Ascending aorta (tissue), 2 donors: ENCODE data around the gene GABBR1. TPM values are rescaled to one million over a fixed set of nuclear protein-coding genes. Genes with fewer than 3 reads are reported as not detected.
A peak's percentile ranks its signal among the peaks of the same experiment; 100 is the strongest.

Source experiments
- DNase-seq, 2 donors: peaks; one replicate each; pipeline ENCODE4 v3.0.0-alpha.2; 2019; ENCODE audit warnings: low spot score in 2 of 2
- H3K27ac ChIP-seq, 2 donors: fragments of 200-600 bp; sonication (generic); one replicate each; pipeline ENCODE4 v1.5.1; 2016 to 2017; ENCODE audit warnings: mild to moderate bottlenecking in 1 of 2
- H3K27me3 ChIP-seq: fragments of 200-600 bp; sonication (generic); one replicate; pipeline ENCODE4 v1.5.1; 2017
- H3K36me3 ChIP-seq, 2 donors: fragments of 200-600 bp; sonication (generic); one replicate each; pipeline ENCODE4 v1.5.1; 2016
- H3K4me1 ChIP-seq, 2 donors: fragments of 200-600 bp; sonication (generic); one replicate each; pipeline ENCODE4 v1.5.1; 2016 to 2017; ENCODE audit warnings: mild to moderate bottlenecking in 1 of 2
- H3K4me3 ChIP-seq, 2 donors: fragments of 200-600 bp; sonication (generic); one replicate each; pipeline ENCODE4 v1.5.1; 2016 to 2017; ENCODE audit warnings: mild to moderate bottlenecking in 1 of 2
- H3K9me3 ChIP-seq, 2 donors: fragments of 200-600 bp; sonication (generic); one replicate each; pipeline ENCODE4 v1.5.1; 2016
- intact Hi-C: fragments of 100-400 bp; cut with DNase I; formaldehyde crosslinking; loops from one replicate; pipeline ENCODE4 v1.15.1; 2023
- total RNA-seq: library from RNA; depleted of rRNA; stranded (reverse); fragments of >200 nt; gene quantifications from one replicate; pipeline ENCODE4 v1.1.0, GENCODE V29; 2016
- TF ChIP-seq, protein P1 (sequence below), 3 experiments: fragments of 200-600 bp in 2 of 3; fragments of 450-650 bp in 1 of 3; sonication (generic) in 2 of 3; IDR thresholded peaks; one replicate each; pipeline ENCODE4 v1.5.1; 2016 to 2019; ENCODE audit warnings: antibody characterized with exemption in 3 of 3, mild to moderate bottlenecking in 1 of 3, moderate library complexity in 1 of 3

GABBR1 gene
- total RNA-seq, 1 donor from 2014 or later: 166 TPM

DNA sequence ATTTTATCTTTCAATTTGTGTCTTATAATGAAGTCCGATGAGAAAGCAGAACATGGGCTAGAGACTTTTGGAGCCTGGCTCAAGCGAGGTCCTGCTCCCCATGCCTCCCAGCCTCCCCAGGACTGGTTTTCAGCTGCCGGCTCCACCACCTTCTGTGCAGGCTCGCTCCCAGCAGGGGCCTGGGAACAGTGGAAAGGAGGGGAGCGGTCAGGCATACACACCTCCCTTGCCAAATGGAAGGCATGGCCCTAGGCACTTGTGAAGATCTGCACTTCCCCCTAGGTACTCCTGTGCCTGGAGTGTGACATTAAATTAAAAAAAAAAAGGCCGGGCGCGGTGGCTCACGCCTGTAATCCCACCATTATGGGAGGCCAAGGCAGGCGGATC, 19.2 kb upstream of the GABBR1 start:
- intact Hi-C loops: loop anchor here (5.0 kb wide), 2 partner anchors 180 to 275 kb away; no protein-coding TSS in a partner anchor

DNA sequence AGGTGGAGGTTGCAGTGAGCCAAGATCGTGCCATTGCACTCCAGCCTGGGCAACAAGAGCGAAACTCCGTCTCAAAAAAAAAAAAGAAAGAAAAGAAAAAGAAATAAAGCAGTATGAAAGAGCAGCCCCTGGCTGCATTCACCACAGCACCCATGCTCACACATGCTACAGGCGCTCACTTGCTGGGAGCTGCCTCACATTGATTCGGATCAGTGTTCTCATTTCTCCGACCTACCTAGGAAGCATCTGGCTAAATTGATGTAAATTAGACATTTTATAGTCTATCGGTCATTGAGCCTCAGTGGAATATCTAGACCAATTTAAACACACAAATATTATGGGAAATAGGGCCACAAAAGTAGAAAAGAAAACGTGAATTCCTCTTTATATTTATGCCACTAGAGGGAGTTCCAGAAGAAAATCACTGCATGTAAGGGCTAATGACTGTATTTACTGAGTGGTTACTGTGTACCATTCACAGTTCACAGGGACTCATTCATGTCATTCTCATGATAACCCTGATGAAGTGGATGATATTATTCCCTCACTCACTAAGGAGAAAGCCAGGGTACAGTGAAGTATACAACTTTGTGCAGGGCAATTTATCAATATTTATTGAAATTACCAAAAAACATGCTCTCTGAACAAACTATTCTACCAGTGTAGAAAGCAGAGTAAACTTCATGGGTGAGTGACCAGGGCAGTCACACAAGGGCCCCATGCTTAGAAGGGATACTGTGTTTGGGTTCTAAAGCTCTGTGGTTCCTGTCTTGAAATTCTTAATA, 18.6 kb upstream of the GABBR1 start:
- TF ChIP-seq, protein P1, sequence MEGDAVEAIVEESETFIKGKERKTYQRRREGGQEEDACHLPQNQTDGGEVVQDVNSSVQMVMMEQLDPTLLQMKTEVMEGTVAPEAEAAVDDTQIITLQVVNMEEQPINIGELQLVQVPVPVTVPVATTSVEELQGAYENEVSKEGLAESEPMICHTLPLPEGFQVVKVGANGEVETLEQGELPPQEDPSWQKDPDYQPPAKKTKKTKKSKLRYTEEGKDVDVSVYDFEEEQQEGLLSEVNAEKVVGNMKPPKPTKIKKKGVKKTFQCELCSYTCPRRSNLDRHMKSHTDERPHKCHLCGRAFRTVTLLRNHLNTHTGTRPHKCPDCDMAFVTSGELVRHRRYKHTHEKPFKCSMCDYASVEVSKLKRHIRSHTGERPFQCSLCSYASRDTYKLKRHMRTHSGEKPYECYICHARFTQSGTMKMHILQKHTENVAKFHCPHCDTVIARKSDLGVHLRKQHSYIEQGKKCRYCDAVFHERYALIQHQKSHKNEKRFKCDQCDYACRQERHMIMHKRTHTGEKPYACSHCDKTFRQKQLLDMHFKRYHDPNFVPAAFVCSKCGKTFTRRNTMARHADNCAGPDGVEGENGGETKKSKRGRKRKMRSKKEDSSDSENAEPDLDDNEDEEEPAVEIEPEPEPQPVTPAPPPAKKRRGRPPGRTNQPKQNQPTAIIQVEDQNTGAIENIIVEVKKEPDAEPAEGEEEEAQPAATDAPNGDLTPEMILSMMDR (IDR thresholded peaks at IDR 0.05): peak; percentile 21 to 61 (median 53)
- no peaks in the 10 kb centered on the region for H3K36me3 ChIP-seq
- peaks cover 0 to 13% of the 10 kb centered on the region in 2 donors for H3K4me1 ChIP-seq
- intact Hi-C loops: loop anchor here (2.0 to 5.0 kb wide), 3 partner anchors 33 to 276 kb away; no protein-coding TSS in a partner anchor
- H3K4me3 ChIP-seq: no peak overlapping the region
- no peak overlapping the region for H3K27ac ChIP-seq
- DNase-seq: no peak
- H3K9me3 ChIP-seq: no peaks in the 10 kb centered on the region
- no peaks in the 10 kb centered on the region for H3K27me3 ChIP-seq

More for the DNA sequence above, 19.2 kb upstream of the GABBR1 start:
- H3K27ac ChIP-seq: no peak overlapping the region
- peaks cover 0 to 13% of the 10 kb centered on the region in 2 donors for H3K4me1 ChIP-seq
- no peaks in the 10 kb centered on the region for H3K36me3 ChIP-seq
- no peaks in the 10 kb centered on the region for H3K27me3 ChIP-seq
- H3K4me3 ChIP-seq: no peak overlapping the region
- TF ChIP-seq, protein P1 (IDR thresholded peaks at IDR 0.05): no peak
- no peaks in the 10 kb centered on the region for H3K9me3 ChIP-seq
- no peak for DNase-seq

DNA sequence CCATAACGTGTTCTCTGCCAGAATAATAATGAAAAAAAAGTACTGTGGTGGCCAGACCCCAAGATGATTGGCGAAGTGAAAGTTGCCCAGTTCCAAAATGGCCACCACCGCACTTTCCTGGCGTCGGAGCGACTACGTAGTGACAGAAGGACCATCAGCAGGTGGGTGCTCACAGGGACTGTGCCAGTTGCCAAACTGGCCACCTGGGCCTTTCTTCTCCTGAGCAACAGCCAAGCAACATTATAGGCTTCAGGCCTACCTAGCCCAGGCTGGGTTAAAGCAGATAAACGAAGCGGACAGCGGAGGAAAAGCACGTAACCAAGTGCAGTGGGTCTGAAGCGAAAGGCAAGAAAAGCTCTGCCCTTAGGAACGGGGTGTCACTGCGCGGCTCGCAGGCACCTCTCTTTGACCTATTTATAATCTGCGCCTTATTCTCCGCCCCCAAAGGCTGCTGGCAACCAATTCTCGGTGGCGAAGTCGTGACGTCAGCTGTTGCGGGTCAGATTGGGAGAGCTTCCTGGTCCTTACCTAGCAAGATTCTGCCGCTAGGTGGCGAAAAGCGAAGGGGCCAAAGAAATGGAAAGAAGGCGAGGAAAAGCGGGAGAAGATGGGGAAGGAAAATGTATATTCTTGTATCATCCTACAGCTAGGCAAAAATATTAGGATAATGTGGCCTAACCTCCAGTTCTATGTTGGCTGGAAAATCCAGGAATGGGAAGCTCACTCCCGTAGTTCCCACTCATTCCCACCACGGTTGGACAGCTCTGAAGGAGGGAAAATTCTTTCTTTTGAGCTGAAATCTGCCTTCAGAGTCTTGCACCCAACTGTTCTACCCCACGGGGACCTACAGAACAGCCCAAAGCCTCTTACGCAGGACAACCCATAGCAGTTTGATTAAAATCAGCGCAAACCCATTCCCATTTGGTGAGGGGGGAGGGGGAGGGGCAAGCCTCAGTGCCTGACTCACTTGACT, 17.0 kb upstream of the GABBR1 start:
- Histone ChIP-seq H3K36me3 (no peaks in the 10 kb centered on the region), H3K4me3 (peak overlapping the region; percentile 55 to 67), H3K9me3 (no peaks in the 10 kb centered on the region), H3K4me1 (peaks cover 0 to 2% of the 10 kb centered on the region in 2 donors), H3K27ac (peak overlapping the region; percentile 94 to 95), H3K27me3 (no peaks in the 10 kb centered on the region)
- TF ChIP-seq, protein P1 (IDR thresholded peaks at IDR 0.05): peak; percentile 76 to 92 (median 85)
- DNase-seq: peak; percentile 92 to 99
- intact Hi-C loops: loop anchor here (1.0 to 5.0 kb wide), 6 partner anchors 16 to 277 kb away; no protein-coding TSS in a partner anchor

DNA sequence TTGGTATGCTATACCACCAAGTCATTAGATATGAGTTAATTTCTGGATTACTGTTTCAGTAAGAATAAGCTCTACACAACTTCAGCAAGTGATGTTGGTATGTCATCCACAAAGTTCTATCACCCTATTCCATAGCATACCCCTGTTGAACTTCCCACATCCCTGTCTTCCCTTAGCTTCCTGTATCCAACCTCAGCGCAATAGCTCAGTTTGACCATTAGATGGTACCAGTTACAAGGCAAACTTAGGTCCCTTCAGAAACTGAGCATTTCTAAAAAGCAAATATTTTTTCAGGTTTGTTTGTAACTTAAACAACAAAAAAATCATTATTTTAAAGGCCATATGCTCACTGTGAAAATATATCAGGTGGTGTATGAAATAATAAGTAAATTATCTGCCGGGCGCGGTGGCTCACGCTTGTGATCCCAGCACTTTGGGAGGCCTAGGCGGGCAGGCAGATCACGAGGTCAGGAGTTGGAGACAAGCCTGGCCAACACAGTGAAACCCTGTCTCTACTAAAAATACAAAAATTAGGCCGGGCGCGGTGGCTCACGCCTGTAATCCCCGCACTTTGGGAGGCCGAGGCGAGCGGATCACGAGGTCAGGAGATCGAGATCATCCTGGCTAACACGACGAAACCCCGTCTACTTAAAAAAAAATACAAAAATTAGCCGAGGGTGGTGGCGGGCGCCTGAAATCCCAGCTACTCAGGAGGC, 15.1 kb upstream of the GABBR1 start:
- no peak for DNase-seq

More for the DNA sequence above, 15.1 kb upstream of the GABBR1 start:
- TF ChIP-seq, protein P1 (IDR thresholded peaks at IDR 0.05): peak; percentile 6 to 61 (median 51)
- Histone ChIP-seq H3K27me3 (no peaks in the 10 kb centered on the region), H3K4me3 (no peak overlapping the region), H3K4me1 (no peaks in the 10 kb centered on the region), H3K36me3 (no peaks in the 10 kb centered on the region), H3K27ac (no peak overlapping the region), H3K9me3 (no peaks in the 10 kb centered on the region)
- intact Hi-C loops: loop anchor here (2.0 kb wide), 2 partner anchors 49 to 105 kb away; no protein-coding TSS in a partner anchor
